ENCODE results near the gene ORC3.
A peak's percentile ranks its signal among the peaks of the same experiment; 100 is the strongest.

ORC3 gene

DNA sequence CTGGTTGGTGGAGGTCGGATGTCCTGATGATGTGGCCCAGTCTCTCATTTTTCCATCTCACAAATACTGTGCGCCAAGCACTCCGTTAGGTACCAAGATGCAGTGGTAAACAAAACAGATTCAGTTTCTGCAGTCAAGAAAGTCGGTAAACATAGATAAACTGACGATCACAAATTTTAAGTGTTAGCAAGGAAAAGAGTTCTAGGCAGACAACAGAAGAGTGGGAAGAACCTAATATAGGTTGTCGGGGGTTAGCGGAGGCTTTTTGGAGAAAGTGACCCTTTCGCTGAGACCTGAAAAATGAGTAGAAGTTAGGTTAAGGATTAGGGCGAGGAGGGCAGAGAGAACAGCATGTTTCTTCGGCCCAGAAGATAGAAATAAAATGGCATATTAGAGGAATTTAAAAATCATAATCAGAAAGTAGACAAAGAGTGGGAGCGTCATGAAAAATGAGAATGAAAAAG lies 514 bp downstream of the ORC3 start:
- peak; percentile 3; the same call in 1 of the 2 replicates for TF ChIP-seq SIN3A (IDR thresholded peaks at IDR 0.05; ENCODE audit: borderline replicate concordance, insufficient read depth, low read length)
- TF ChIP-seq FOXP2 (optimal IDR thresholded peaks at IDR 0.05; ENCODE audit: borderline replicate concordance, extremely low read depth, extremely low read length, insufficient read depth): no peak
- no peak for TF ChIP-seq POLR2AphosphoS5 (IDR thresholded peaks at IDR 0.05; ENCODE audit: low read depth, low read length)
- no peak for TF ChIP-seq TAF1 (IDR thresholded peaks at IDR 0.05; ENCODE audit: borderline replicate concordance, insufficient read depth, low read length)
- TF ChIP-seq REST (IDR thresholded peaks at IDR 0.05; ENCODE audit: insufficient read depth in 1 of 2, low read depth in 2 of 2, low read length in 2 of 2): no peak

- TF ChIP-seq REST (IDR thresholded peaks at IDR 0.05; ENCODE audit: insufficient read depth in 1 of 2, low read depth in 2 of 2, low read length in 2 of 2) (peak in 1 of 2 experiments; percentile 53; a peak in 1 of 4 replicates), SIN3A (IDR thresholded peaks at IDR 0.05; ENCODE audit: borderline replicate concordance, insufficient read depth, low read length) (no peak), FOXP2 (optimal IDR thresholded peaks at IDR 0.05; ENCODE audit: borderline replicate concordance, extremely low read depth, extremely low read length, insufficient read depth) (no peak), POLR2AphosphoS5 (IDR thresholded peaks at IDR 0.05; ENCODE audit: low read depth, low read length) (no peak), TAF1 (IDR thresholded peaks at IDR 0.05; ENCODE audit: borderline replicate concordance, insufficient read depth, low read length) (no peak)
Observed at GRCh38 chr6:87590990-87591389, 1.1 kb downstream of the ORC3 start.

GRCh38 chr6:87600576-87600975 lies 10.6 kb downstream of the ORC3 start:
- TF ChIP-seq REST (IDR thresholded peaks at IDR 0.05; ENCODE audit: insufficient read depth in 1 of 2, low read depth in 2 of 2, low read length in 2 of 2) (no peak), FOXP2 (optimal IDR thresholded peaks at IDR 0.05; ENCODE audit: borderline replicate concordance, extremely low read depth, extremely low read length, insufficient read depth) (no peak), TAF1 (IDR thresholded peaks at IDR 0.05; ENCODE audit: borderline replicate concordance, insufficient read depth, low read length) (no peak), SIN3A (IDR thresholded peaks at IDR 0.05; ENCODE audit: borderline replicate concordance, insufficient read depth, low read length) (no peak)

DNA sequence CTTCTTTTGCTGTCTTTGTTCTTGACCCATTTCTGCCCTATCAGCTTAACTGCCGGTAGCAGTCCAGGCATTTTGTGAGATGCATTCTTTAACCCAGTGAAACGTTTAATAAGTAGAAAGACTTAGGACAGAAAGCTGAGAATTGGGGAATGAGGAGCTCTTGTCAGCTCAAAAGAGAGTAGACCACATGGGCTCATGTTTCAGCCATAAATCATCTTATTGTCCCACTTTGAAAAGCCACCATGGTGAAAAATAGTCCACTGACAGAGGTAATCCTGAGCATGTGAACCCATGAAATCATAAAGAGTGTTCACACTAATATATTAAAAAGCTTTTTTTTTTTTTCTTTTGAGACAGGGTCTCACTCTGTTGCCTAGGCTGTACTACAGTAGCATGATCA lies 16.3 kb downstream of the ORC3 start:
- TF ChIP-seq SIN3A (IDR thresholded peaks at IDR 0.05; ENCODE audit: borderline replicate concordance, insufficient read depth, low read length) (no peak), POLR2AphosphoS5 (IDR thresholded peaks at IDR 0.05; ENCODE audit: low read depth, low read length) (no peak), TAF1 (IDR thresholded peaks at IDR 0.05; ENCODE audit: borderline replicate concordance, insufficient read depth, low read length) (no peak)

GRCh38 chr6:87608802-87609201 lies 18.9 kb downstream of the ORC3 start:
- TF ChIP-seq POLR2AphosphoS5 (IDR thresholded peaks at IDR 0.05; ENCODE audit: low read depth, low read length) (no peak), REST (IDR thresholded peaks at IDR 0.05; ENCODE audit: insufficient read depth in 1 of 2, low read depth in 2 of 2, low read length in 2 of 2) (no peak)
